ENCODE data around the gene CTAGE9. TPM values are rescaled to one million over a fixed set of nuclear protein-coding genes. Genes with fewer than 3 reads are reported as not detected.
"Not testable (repeated sequence)": the region's sequence is repeated elsewhere in the genome, so short reads cannot be mapped to it uniquely, and the experiment has no call there.

CTAGE9 gene
- total RNA-seq, 1 donor from 2014 or later: not detected

DNA sequence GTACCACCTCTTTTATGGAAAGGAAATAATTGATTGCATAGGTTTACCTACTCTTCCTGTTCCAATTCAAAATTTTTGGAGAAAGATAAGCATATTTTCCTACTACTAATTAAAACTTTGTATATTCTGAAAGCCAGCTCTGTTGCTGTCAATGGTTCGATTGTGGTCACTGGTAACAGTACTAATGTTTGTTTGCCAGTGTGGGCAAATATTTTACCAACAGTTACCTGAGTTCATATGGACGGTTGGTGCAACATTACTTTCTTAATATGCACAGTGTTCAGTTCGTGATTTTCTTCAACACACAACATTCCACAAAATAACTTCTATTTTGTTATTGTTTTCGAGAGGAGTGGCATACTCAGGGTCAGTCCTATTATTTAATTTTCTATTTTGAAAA is 17.1 kb upstream of the CTAGE9 start:
- Mint-ChIP-seq H3K4me1 (ENCODE audit: unreplicated experiment) (no peaks in the 10 kb centered on the region), H3K36me3 (no peaks in the 10 kb centered on the region), H3K9me3 (no peaks in the 10 kb centered on the region), H3K4me3 (no peak overlapping the region), H3K27me3 (no peaks in the 10 kb centered on the region), H3K27ac (no peak overlapping the region)
- no peak for DNase-seq (ENCODE audit: extremely low spot score, unreplicated experiment)
- TF ChIP-seq, protein P1, sequence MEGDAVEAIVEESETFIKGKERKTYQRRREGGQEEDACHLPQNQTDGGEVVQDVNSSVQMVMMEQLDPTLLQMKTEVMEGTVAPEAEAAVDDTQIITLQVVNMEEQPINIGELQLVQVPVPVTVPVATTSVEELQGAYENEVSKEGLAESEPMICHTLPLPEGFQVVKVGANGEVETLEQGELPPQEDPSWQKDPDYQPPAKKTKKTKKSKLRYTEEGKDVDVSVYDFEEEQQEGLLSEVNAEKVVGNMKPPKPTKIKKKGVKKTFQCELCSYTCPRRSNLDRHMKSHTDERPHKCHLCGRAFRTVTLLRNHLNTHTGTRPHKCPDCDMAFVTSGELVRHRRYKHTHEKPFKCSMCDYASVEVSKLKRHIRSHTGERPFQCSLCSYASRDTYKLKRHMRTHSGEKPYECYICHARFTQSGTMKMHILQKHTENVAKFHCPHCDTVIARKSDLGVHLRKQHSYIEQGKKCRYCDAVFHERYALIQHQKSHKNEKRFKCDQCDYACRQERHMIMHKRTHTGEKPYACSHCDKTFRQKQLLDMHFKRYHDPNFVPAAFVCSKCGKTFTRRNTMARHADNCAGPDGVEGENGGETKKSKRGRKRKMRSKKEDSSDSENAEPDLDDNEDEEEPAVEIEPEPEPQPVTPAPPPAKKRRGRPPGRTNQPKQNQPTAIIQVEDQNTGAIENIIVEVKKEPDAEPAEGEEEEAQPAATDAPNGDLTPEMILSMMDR (conservative IDR thresholded peaks at IDR 0.05): no peak

DNA sequence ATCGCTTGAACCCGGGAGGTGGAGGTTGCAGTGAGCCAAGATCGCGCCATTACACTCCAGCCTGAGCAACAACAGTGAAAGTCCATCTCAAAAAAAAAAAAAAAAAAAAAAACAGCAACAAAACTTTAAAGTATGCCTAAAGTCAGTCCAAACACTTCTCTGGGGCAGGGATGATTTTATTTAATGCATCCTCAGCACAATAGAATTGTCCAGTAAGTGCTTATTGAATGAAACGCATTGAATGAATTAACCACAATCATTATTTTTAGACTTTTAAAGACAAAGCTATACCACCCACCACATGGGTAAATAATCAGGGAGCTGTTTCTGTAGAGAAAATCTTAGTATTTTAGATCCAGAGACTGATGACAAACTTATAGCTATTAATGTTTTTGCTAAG is 16.6 kb upstream of the CTAGE9 start:
- Mint-ChIP-seq H3K9me3 (no peaks in the 10 kb centered on the region), H3K4me1 (ENCODE audit: unreplicated experiment) (no peaks in the 10 kb centered on the region), H3K36me3 (no peaks in the 10 kb centered on the region), H3K27ac (no peak overlapping the region), H3K4me3 (no peak overlapping the region), H3K27me3 (no peaks in the 10 kb centered on the region)
- TF ChIP-seq, protein P1 (conservative IDR thresholded peaks at IDR 0.05): no peak
- no peak for DNase-seq (ENCODE audit: extremely low spot score, unreplicated experiment)

DNA sequence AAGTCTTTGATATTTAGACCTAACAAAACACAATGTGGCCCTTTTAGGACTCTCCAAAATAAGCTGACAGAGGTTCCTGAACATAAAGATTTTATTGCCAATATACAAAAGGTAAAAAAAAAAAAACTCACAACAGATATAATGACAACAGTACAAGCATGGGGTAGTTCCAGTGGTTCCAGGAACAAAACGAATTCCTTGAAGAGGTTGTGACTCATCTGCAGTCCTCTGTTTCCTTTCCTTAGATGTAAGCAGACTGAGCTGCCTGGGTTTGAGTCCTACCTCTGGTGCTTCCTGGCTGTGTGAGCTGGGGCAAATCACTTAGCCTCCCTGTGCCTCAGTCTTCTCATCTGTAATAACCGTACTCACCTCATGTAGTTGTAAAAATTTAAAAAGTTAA is 13.3 kb upstream of the CTAGE9 start:
- no peaks in the 10 kb centered on the region for H3K27me3 Mint-ChIP-seq
- no peaks in the 10 kb centered on the region for H3K36me3 Mint-ChIP-seq
- no peaks in the 10 kb centered on the region for H3K4me1 Mint-ChIP-seq (ENCODE audit: unreplicated experiment)
- TF ChIP-seq, protein P1 (conservative IDR thresholded peaks at IDR 0.05): no peak
- H3K27ac Mint-ChIP-seq: no peak overlapping the region
- DNase-seq (ENCODE audit: extremely low spot score, unreplicated experiment): no peak
- no peaks in the 10 kb centered on the region for H3K9me3 Mint-ChIP-seq
- H3K4me3 Mint-ChIP-seq: no peak overlapping the region

DNA sequence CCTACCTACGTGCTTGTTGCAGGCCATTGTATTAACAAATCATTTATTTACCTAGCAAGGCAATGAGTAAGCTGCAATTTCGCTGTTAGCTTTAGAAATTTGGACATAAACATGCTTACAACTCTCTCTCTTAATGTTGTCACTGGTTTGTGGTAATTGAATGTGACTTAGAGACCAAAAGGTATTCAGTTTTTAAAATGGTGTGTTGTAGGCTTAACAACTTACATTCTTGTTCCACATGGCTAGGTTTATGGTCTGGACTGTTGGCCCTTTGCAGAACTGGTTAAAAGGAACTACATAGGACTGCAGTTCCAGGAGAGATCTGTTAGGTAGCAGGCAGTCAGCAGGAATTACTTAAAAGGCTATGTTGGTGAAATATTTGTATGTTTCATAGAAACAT is 10.3 kb upstream of the CTAGE9 start:
- no peaks in the 10 kb centered on the region for H3K36me3 Mint-ChIP-seq
- H3K4me3 Mint-ChIP-seq: no peak overlapping the region
- TF ChIP-seq, protein P1 (conservative IDR thresholded peaks at IDR 0.05): no peak
- H3K9me3 Mint-ChIP-seq: no peaks in the 10 kb centered on the region
- no peak overlapping the region for H3K27ac Mint-ChIP-seq
- H3K27me3 Mint-ChIP-seq: no peaks in the 10 kb centered on the region
- no peaks in the 10 kb centered on the region for H3K4me1 Mint-ChIP-seq (ENCODE audit: unreplicated experiment)
- no peak for DNase-seq (ENCODE audit: extremely low spot score, unreplicated experiment)

DNA sequence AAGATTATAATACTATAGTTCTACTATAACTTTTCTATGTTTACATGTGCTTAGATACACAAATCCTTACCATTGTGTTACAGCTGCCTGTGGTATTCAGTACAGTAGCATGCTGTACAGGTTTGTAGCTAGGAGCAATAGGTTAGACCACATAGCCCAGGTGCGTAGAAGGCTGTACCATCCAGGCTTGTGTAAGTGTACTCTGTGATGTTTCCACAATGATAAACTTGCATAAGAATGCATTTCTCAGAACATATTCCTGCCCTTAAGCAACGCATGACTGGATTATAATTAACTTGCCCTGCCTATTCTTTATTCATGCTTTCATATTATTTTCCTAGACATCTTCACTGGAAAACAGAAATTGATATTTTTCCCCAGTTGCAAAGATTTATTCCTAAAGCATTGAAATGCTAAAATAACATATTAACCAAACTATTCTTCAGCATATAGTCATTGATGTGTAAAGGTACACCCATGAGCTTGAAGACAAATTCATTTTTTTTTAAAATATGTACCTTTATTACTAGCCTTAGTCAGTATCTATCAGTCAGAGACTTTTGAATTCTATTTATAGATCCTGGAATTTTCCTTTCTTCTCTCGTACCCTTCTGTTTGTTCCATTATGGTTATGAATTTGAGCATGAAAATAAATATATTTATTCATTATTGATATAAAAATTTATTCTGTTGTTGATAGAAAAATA is 7.2 kb upstream of the CTAGE9 start:
- H3K36me3 Mint-ChIP-seq: no peaks in the 10 kb centered on the region
- no peak overlapping the region for H3K4me3 Mint-ChIP-seq
- TF ChIP-seq, protein P1 (conservative IDR thresholded peaks at IDR 0.05): no peak
- H3K27ac Mint-ChIP-seq: no peak overlapping the region
- no peaks in the 10 kb centered on the region for H3K9me3 Mint-ChIP-seq
- H3K27me3 Mint-ChIP-seq: no peaks in the 10 kb centered on the region
- DNase-seq (ENCODE audit: extremely low spot score, unreplicated experiment): no peak
- H3K4me1 Mint-ChIP-seq (ENCODE audit: unreplicated experiment): no peaks in the 10 kb centered on the region

DNA sequence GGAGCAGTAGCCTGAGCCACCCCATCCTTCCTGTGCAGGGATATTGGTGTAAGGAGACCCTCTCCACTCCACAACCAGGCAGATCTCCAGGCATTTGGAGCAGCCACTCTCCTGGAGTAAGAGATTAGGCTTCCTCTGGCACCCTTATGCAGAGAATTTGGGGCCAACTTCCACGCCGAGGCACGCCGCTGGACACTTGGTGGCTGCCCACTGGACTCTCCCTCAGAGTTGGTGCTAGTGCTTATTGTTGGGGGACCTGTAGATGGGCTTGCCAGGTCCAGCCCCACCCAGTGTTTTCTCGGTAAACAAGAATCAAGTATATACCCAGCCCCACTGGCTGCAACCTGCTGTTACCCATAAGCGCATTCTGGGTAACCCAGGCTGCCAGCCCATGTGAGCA is 4.8 kb upstream of the CTAGE9 start:
- not testable (repeated sequence) for H3K4me3 Mint-ChIP-seq; H3K27me3 Mint-ChIP-seq; H3K27ac Mint-ChIP-seq; H3K4me1 Mint-ChIP-seq (ENCODE audit: unreplicated experiment); DNase-seq (ENCODE audit: extremely low spot score, unreplicated experiment); H3K9me3 Mint-ChIP-seq; H3K36me3 Mint-ChIP-seq

DNA sequence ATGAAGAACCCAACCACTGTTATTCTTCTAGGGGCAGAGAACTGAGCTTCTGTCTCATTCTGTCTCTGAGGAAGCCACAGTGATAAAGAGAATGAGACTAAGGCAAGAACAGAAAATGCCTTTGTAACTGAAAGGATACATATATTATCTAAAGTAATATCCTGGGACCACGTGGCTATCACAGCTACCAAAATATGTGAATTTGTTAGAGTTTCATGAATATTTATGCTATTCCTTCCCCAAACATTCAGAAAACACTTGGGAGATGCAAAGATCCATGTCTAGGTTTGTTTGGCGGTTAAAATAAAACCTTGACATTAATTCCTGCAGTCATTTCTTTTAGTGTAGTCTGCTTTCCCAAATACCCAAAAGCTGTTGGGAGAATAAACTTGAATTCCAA is 6.9 kb downstream of the CTAGE9 start:
- not testable (repeated sequence) for H3K4me3 Mint-ChIP-seq; H3K36me3 Mint-ChIP-seq; H3K4me1 Mint-ChIP-seq (ENCODE audit: unreplicated experiment); H3K27ac Mint-ChIP-seq; H3K9me3 Mint-ChIP-seq; DNase-seq (ENCODE audit: extremely low spot score, unreplicated experiment); H3K27me3 Mint-ChIP-seq

DNA sequence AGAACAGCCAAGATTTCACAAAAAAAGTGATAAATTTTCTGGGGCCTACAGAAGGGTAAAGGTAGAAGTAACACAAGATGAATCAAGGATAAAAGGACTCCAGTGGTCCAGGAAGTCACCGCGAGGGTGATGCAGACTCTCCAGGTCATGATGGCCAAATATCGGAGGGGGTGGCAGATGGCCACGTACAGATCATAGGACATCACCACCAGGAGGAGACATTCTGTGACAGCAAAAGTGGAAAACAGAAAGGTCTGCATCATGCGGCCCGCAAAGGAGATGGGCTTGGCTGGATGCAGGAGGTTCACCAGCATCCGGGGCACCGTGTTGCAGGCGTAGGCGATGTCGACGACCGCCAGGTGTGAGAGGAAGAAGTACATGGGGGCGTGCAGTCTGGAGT is 10.0 kb downstream of the CTAGE9 start:
- H3K9me3 Mint-ChIP-seq; H3K27ac Mint-ChIP-seq; DNase-seq (ENCODE audit: extremely low spot score, unreplicated experiment); H3K27me3 Mint-ChIP-seq; H3K4me1 Mint-ChIP-seq (ENCODE audit: unreplicated experiment); H3K36me3 Mint-ChIP-seq; H3K4me3 Mint-ChIP-seq: not testable (repeated sequence)

Data from type B pancreatic cell (in vitro differentiated cells).